ENCODE results near the gene DNAJC11. TPM values are rescaled to one million over a fixed set of nuclear protein-coding genes. Genes with fewer than 3 reads are reported as not detected.
"Not testable (repeated sequence)": the region's sequence is repeated elsewhere in the genome, so short reads cannot be mapped to it uniquely, and the experiment has no call there.

Gene DNAJC11
- polyA plus RNA-seq, 1 donor from 2014 or later = 25.9 TPM

- Mint-ChIP-seq H3K27me3 (no peaks in the 10 kb centered on the region), H3K4me3 (peak within 1 kb of the TSS; percentile 91 to 96 (median 94)), H3K4me1 (peaks cover 12 to 15% (median 15%) of the 10 kb centered on the region in 3 donors), H3K36me3 (no peaks in the 10 kb centered on the region), H3K9me3 (no peaks in the 10 kb centered on the region), H3K27ac (peak within 1 kb of the TSS; percentile 84 to 93 (median 87))
Measured at GRCh38 chr1:6613361-6614018, 88.1 kb downstream of the DNAJC11 start, which contains the start of gene PHF13. Gene PHF13 (plus strand): TSS chr1:6613731. CDS start chr1:6614067, 336 bp downstream.

GRCh38 chr1:6612641-6613360 is 88.8 kb downstream of the DNAJC11 start:
- peak overlapping the region; percentile 84 to 93 (median 87) for H3K27ac Mint-ChIP-seq
- H3K4me1 Mint-ChIP-seq = peaks cover 12 to 15% (median 15%) of the 10 kb centered on the region in 3 donors
- no peaks in the 10 kb centered on the region for H3K9me3 Mint-ChIP-seq
- peak overlapping the region; percentile 91 to 94 (median 92) for H3K4me3 Mint-ChIP-seq
- no peaks in the 10 kb centered on the region for H3K36me3 Mint-ChIP-seq
- H3K27me3 Mint-ChIP-seq = no peaks in the 10 kb centered on the region

DNA sequence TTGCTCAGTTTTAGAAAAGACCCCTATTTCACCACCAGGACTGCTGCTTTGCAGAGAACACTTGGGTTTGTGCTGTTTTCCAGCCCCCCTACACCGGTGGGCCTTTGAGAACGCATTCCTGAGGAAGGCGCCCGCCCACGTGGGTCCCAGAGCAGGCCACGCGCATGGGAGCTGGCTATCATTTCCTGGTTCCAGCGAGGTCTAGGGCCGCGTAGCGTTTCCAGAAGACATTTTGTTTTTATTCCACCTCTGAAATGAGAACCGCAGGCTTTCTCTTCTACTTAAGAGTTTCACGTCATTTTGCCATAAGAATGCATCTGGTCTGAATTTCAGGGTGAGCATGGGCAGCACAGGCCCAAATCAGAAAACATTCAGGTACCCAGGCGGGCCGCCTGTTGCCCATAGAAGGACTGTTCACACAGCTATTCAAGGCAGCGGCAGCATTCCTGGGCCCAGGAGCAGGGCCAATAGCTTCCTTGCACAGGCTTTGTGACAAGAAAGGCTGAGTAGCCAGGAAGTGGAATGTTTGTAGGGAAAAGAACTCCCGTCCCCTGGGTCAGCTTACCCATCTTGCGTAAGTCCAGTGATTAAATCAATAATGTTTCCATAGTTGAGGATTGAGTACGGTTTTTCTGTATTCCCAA is 97.6 kb downstream of the DNAJC11 start:
- Mint-ChIP-seq H3K36me3 (no peaks in the 10 kb centered on the region), H3K27me3 (no peaks in the 10 kb centered on the region), H3K9me3 (no peaks in the 10 kb centered on the region), H3K27ac (peak overlapping the region in 2 of 3 donors; percentile 97 to 99), H3K4me3 (peak overlapping the region; percentile 89 to 100 (median 94)), H3K4me1 (peaks cover 14 to 25% (median 17%) of the 10 kb centered on the region in 3 donors)

DNA sequence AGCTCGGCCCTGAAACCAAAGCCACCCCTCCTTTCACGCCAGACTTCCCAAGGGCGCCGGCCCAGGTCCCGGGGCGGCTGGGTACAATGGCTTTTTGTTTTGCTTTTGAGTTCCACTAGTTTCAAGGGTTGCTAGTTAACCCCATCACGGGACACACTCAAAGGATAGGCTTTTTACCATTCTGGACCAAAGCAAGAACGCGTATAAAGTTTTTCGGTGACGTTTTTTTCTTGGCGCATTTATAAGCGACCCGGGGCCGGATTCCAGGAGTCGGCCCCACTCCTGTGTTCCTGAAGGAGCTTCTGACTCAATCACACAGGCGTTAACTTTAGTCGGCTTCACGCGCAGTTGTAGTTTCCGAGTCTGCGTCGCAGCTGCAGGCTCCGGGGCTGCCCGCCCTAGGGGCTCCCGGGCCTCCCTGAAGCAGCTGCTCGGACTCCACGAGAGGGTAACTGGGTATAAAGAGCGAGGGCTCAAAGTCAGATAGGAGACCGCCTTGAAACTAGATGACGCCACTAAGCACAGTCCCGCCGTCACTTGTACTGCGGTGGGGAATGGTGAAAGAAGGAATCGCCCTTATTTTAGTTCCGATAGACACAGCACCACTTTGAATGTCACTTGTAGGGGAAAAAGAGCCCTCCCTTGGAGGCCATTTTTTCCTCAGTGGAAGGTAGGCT is 98.2 kb downstream of the DNAJC11 start:
- Mint-ChIP-seq H3K36me3 (no peaks in the 10 kb centered on the region), H3K27me3 (no peaks in the 10 kb centered on the region)

DNA sequence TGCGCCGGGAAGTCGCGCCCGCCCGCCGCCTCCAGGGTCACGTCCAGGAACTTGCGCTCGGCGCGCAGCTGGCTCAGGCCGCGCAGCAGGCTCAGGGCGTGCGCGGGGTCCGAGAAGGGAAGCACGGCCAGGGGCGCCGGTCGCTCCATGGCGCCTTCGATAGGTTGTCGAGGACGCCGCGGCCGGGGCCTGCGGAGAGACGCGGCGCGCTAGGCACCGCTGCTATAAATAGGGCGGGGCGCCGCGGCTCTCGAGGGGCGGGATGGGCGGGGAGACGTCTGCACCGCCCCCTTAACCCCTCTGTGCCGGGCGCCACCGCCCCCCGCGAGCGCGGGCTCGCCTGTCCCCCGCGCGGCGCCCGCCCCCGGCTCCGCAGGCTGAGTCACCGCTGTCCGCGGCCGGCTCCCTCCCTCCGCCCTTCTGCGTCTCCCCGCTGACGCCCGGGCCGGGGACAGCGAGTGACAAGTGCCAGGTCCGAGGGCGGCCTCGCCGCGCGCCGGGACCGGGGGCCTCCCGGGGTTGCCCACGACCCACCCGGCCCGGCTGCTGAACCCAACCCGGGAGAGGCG is 98.9 kb downstream of the DNAJC11 start, which contains the start of gene KLHL21:
KLHL21 (minus strand) TSS at position 201 of the 569 bp plus-strand sequence; CDS start at position 149, 52 bp downstream.
- H3K27me3 Mint-ChIP-seq = no peaks in the 10 kb centered on the region
- peak within 1 kb of the TSS; percentile 95 to 100 (median 96) for H3K4me3 Mint-ChIP-seq
- H3K9me3 Mint-ChIP-seq = no peaks in the 10 kb centered on the region

More for the DNA sequence above, 98.2 kb downstream of the DNAJC11 start:
- Mint-ChIP-seq H3K4me1 (peaks cover 14 to 25% (median 18%) of the 10 kb centered on the region in 3 donors), H3K4me3 (peak overlapping the region; percentile 89 to 100 (median 94)), H3K27ac (peak overlapping the region; percentile 91 to 99 (median 97)), H3K9me3 (no peaks in the 10 kb centered on the region)

GRCh38 chr1:6601923-6602668 is 99.5 kb downstream of the DNAJC11 start:
- no peaks in the 10 kb centered on the region for H3K9me3 Mint-ChIP-seq
- no peaks in the 10 kb centered on the region for H3K27me3 Mint-ChIP-seq

More for the DNA sequence above, 98.9 kb downstream of the DNAJC11 start, which contains the start of gene KLHL21:
- peaks cover 14 to 25% (median 18%) of the 10 kb centered on the region in 3 donors for H3K4me1 Mint-ChIP-seq
- peak within 1 kb of the TSS; percentile 91 to 99 (median 97) for H3K27ac Mint-ChIP-seq
- no peaks in the 10 kb centered on the region for H3K36me3 Mint-ChIP-seq

GRCh38 chr1:6601049-6601922 is 100.3 kb downstream of the DNAJC11 start:
- Mint-ChIP-seq H3K4me3 (peak overlapping the region; percentile 94 to 97 (median 95)), H3K27ac (peak overlapping the region; percentile 67 to 97 (median 87)), H3K4me1 (peaks cover 17 to 25% (median 21%) of the 10 kb centered on the region in 3 donors), H3K9me3 (no peaks in the 10 kb centered on the region), H3K36me3 (no peaks in the 10 kb centered on the region), H3K27me3 (no peaks in the 10 kb centered on the region)

More at GRCh38 chr1:6601923-6602668, 99.5 kb downstream of the DNAJC11 start:
- Mint-ChIP-seq H3K4me1 (peaks cover 16 to 25% (median 18%) of the 10 kb centered on the region in 3 donors), H3K27ac (peak overlapping the region in 2 of 3 donors; percentile 97 to 99), H3K36me3 (no peaks in the 10 kb centered on the region), H3K4me3 (peak overlapping the region; percentile 95 to 100 (median 96))

- Mint-ChIP-seq H3K27ac (peak overlapping the region; percentile 67 to 97 (median 87)), H3K9me3 (no peaks in the 10 kb centered on the region), H3K27me3 (no peaks in the 10 kb centered on the region), H3K36me3 (no peaks in the 10 kb centered on the region), H3K4me3 (peak overlapping the region; percentile 94 to 97 (median 95)), H3K4me1 (peaks cover 19 to 25% (median 24%) of the 10 kb centered on the region in 3 donors)
Measured at GRCh38 chr1:6600410-6601048, 101.1 kb downstream of the DNAJC11 start.

GRCh38 chr1:6599991-6600390 is 101.6 kb downstream of the DNAJC11 start:
- Mint-ChIP-seq H3K4me3 (peak overlapping the region; percentile 94 to 97 (median 95)), H3K4me1 (peaks cover 19 to 25% (median 24%) of the 10 kb centered on the region in 3 donors), H3K27ac (peak overlapping the region; percentile 87 to 97 (median 87))
- H3K9me3 Mint-ChIP-seq, H3K27me3 Mint-ChIP-seq, H3K36me3 Mint-ChIP-seq: not testable (repeated sequence)

DNA sequence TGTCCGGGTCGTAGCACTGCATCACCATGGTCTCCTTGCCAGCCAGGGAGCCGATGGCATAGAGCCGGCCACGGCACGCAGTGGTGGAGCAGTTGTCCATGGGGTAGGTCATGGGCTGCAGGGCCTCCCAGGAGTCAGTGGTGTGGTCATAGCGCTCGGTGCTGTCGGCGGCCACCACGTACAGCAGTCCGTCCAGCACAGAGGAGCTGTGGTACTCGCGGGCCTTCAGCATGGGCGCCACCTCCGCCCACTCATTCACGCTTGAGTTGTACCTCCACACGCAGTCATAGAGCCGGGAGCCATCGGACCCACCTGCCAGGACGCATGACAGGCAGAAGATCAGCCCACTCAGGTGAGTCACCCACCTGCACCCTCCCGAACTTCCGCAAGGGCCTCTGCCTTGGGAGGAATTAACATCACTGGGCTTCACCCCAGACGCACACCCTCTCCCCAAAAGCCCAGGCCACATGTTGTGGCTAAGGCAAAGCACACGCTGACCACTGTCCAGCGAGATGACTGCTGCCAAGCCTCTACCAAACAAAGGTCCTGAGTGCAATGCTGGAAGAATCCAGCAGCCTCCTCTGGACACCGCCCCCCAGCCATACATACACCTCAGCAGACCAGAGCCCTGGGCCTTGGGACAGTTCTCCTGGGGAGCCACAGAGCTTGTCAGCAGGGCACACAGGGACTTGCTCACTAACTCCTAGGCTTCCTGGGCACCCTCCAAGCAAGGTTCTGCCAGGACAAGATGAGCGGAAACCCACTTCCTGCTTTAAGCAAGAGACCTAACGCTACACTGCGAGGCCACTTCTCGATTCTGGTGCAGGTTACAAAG is 102.3 kb downstream of the DNAJC11 start:
- Mint-ChIP-seq H3K27me3 (no peaks in the 10 kb centered on the region), H3K4me1 (peaks cover 19 to 25% (median 24%) of the 10 kb centered on the region in 3 donors), H3K36me3 (no peaks in the 10 kb centered on the region), H3K4me3 (peak overlapping the region; percentile 92 to 97 (median 94)), H3K9me3 (no peaks in the 10 kb centered on the region), H3K27ac (peak overlapping the region; percentile 16 to 87 (median 87))

DNA sequence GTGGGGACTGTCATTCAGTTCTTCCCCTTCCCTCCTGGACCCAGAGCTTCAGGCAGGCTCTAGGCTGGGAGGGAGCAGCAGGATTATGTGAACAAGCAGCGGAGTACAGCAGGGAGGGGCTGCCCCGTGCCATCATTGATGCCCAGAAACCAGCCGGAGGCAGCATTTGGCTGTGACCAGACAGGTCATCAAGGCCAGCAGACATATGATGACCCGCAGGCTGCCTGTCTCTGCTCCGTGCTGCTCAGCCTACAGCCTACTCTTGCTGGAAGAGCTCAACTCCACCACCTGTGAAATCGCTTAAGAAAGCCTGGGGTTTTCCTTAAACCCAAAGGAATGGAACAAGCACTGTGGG is 103.9 kb downstream of the DNAJC11 start:
- no peaks in the 10 kb centered on the region for H3K9me3 Mint-ChIP-seq
- H3K27me3 Mint-ChIP-seq = no peaks in the 10 kb centered on the region
- peaks cover 15 to 24% (median 19%) of the 10 kb centered on the region in 3 donors for H3K4me1 Mint-ChIP-seq
- H3K4me3 Mint-ChIP-seq = peak overlapping the region in 1 of 4 donors; percentile 50
- peaks cover 2% of the 10 kb centered on the region for H3K36me3 Mint-ChIP-seq
- no peak overlapping the region for H3K27ac Mint-ChIP-seq
